ENCODE measurements around the gene MYL9. TPM values are rescaled to one million over a fixed set of nuclear protein-coding genes. Genes with fewer than 3 reads are reported as not detected.

The MYL9 gene
- total and polyA plus RNA-seq, 7 experiments from 2014 or later: 0.29 to 2.4 (median 0.29) TPM; not detected in 4

DNA sequence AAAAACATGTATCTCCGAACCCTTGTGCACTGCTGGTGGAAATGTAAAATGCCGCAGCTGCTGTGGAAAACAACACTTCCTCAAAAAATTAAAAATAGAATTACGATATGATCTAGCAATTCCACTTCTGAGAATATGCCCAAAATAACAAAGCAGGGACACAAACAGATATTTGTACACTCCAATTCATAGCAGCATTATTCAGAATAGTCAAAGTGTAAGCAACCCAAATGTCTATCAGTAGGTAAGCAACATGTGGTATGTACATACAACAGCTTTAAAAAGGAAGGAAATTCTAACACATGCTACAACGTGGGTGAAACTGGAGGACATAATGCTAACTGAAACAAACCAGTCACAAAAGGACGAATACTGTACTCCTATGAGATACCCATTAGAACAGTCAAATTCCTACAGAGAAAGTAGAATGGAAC is 58.6 kb downstream of the MYL9 start:
- CTCF ChIA-PET: interaction anchor here (0.9 kb wide), 1 partner anchor 352 kb away, joined by 3 read pairs; no protein-coding TSS in a partner anchor
- POLR2A ChIA-PET: interaction anchor here (1.1 to 13.3 kb wide), 2 partner anchors 26 to 30 kb away, joined by 7 to 123 read pairs; partner anchors contain the start of gene TGIF2
- H3K4me1 ChIP-seq (ENCODE audit: control insufficient read depth in 2 of 2, insufficient read depth in 2 of 2, low read length in 2 of 2): peaks cover 6 to 11% of the 10 kb centered on the region in 2 donors

More for the DNA sequence above, 58.6 kb downstream of the MYL9 start:
- Mint-ChIP-seq H3K27me3 (no peaks in the 10 kb centered on the region), H3K36me3 (peaks cover 0 to 5% (median 0%) of the 10 kb centered on the region in 5 donors), H3K4me1 (peaks cover 12 to 32% (median 25%) of the 10 kb centered on the region in 7 donors), H3K27ac (peak overlapping the region in 3 of 9 donors; percentile 40 to 59 (median 55)), H3K9me3 (no peaks in the 10 kb centered on the region), H3K4me3 (peak overlapping the region in 7 of 10 donors; percentile 16 to 50 (median 25))
- Histone ChIP-seq H3K4me3 (ENCODE audit: low read length) (no peak overlapping the region), H3K36me3 (ENCODE audit: control insufficient read depth in 2 of 3, insufficient read depth in 3 of 3, low read length in 3 of 3) (no peaks in the 10 kb centered on the region), H3K9me3 (ENCODE audit: control insufficient read depth in 2 of 3, low read length in 3 of 3) (no peaks in the 10 kb centered on the region), H3K27ac (ENCODE audit: low read depth, low read length) (no peak overlapping the region), H3K27me3 (ENCODE audit: control insufficient read depth in 2 of 2, insufficient read depth in 2 of 2, low read length in 2 of 2) (no peaks in the 10 kb centered on the region)
- ATAC-seq (no peak), DNase-seq (no peak)
- intact Hi-C loops (cut with micrococcal nuclease): loop anchor here in 1 of 2 donors (10.0 kb wide), 1 partner anchor 575 kb away; the partner anchor contains the start of genes MROH8 and RPN2

Other genes with a start within 250 kb of the MYL9 start
- gene DLGAP4, start 235.2 kb upstream of the MYL9 start, total RNA-seq: 10 to 100 TPM; 29.7 to 40.2 (median 36.0) TPM
- 10 to 100 TPM; 15.0 to 15.6 TPM for gene DLGAP4, start 235.2 kb upstream of the MYL9 start, polyA plus RNA-seq
- gene TGIF2, start 32.1 kb downstream of the MYL9 start, total RNA-seq: 10 to 100 TPM; 35.6 to 44.3 (median 40.7) TPM
- gene TGIF2, start 32.1 kb downstream of the MYL9 start, polyA plus RNA-seq: 10 to 100 TPM; 32.1 to 37.7 TPM
- 100 to 1,000 TPM in 1 of 5 experiments, 10 to 100 TPM in 4; 47.9 to 100 (median 53.1) TPM for gene RAB5IF, start 64.3 kb downstream of the MYL9 start, total RNA-seq
- 100 to 1,000 TPM; 104 to 153 TPM for gene RAB5IF, start 64.3 kb downstream of the MYL9 start, polyA plus RNA-seq
- 10 to 100 TPM; 28.3 to 80.7 (median 29.7) TPM for gene SLA2, start 104.7 kb downstream of the MYL9 start, total RNA-seq
- gene SLA2, start 104.7 kb downstream of the MYL9 start, polyA plus RNA-seq: 10 to 100 TPM; 11.0 to 13.7 TPM
- 10 to 100 TPM; 20.8 to 30.6 (median 28.9) TPM for gene NDRG3, start 204.6 kb downstream of the MYL9 start, total RNA-seq
- 10 to 100 TPM; 44.1 to 49.4 TPM for gene NDRG3, start 204.6 kb downstream of the MYL9 start, polyA plus RNA-seq
- 10 to 100 TPM in 4 of 5 experiments, 1 to 10 TPM in 1; 9.2 to 27.5 (median 13.4) TPM for gene DSN1, start 232.2 kb downstream of the MYL9 start, total RNA-seq
- 10 to 100 TPM in 1 of 2 donors, 1 to 10 TPM in 1; 9.0 to 10.5 TPM for gene DSN1, start 232.2 kb downstream of the MYL9 start, polyA plus RNA-seq

All from naive thymus-derived CD4-positive, alpha-beta T cell (primary cell).